ENCODE data around the gene PDXP. TPM values are rescaled to one million over a fixed set of nuclear protein-coding genes. Genes with fewer than 3 reads are reported as not detected.

The PDXP gene
- total and polyA plus RNA-seq, 2 donors (not counting 3 experiments of a cell fraction or from before 2014, with no cell fraction given) = 18.0 to 20.0 TPM

- POLR2A ChIA-PET = interaction anchor here (1.2 kb wide), 1 partner anchor 14 kb away, joined by 4 read pairs; the partner anchor contains the start of gene PDXP
These were observed 13.8 kb downstream of the PDXP start for GRCh38 chr22:37672206-37672919.

More at GRCh38 chr22:37672206-37672919, 13.8 kb downstream of the PDXP start:
- DNase-seq (ENCODE audit: low read depth, low spot score) = no peak
- H2AFZ ChIP-seq (ENCODE audit: low read depth, low read length) = no peak overlapping the region
- H3K9ac ChIP-seq (replicated peaks; ENCODE audit: extremely low read depth, insufficient read depth, low read length) = no peak overlapping the region
- H3K4me3 ChIP-seq (replicated peaks in 1 of 3; ENCODE audit: insufficient read depth in 1 of 3, low read depth in 1 of 3, low read length in 3 of 3) = no peak overlapping the region
- peaks cover 18% of the 10 kb centered on the region for H3K79me2 ChIP-seq (ENCODE audit: control insufficient read depth, insufficient read depth, low read length)
- BruUV-seq (replicated peaks) = no TSS peak
- no peak for FAIRE-seq
- H4K20me1 ChIP-seq (replicated peaks; ENCODE audit: control insufficient read depth, extremely low read depth, insufficient read depth, low read length) = no peaks in the 10 kb centered on the region
- dilution Hi-C loops (cut with MboI; ENCODE audit: extremely low pct_ligation_motif_present, low sequenced_read_pairs) (no loop called here), intact Hi-C loops (cut with micrococcal nuclease) (no loop called here)
- H3K4me1 ChIP-seq (ENCODE audit: control insufficient read depth, extremely low read depth, insufficient read depth, low read length) = peaks cover under 1% of the 10 kb centered on the region
- no peaks in the 10 kb centered on the region for H3K9me1 ChIP-seq (replicated peaks; ENCODE audit: control insufficient read depth, extremely low read depth, insufficient read depth, low read length)
- CTCF ChIA-PET = interaction anchor here (1.2 to 3.7 kb wide), 7 partner anchors 8 to 80 kb away, joined by 3 to 23 read pairs (median 10); partner anchors contain the start of genes NOL12 and PDXP
- H3K9me3 ChIP-seq (replicated peaks; ENCODE audit: control insufficient read depth, insufficient read depth, low read length) = no peaks in the 10 kb centered on the region
- no peaks in the 10 kb centered on the region for H3K27me3 ChIP-seq (ENCODE audit: control insufficient read depth in 2 of 2, insufficient read depth in 2 of 2, low read length in 2 of 2)
- TF ChIP-seq JUN (IDR thresholded peaks at IDR 0.05; ENCODE audit: borderline replicate concordance, insufficient read depth, insufficient read length, low read depth) = no peak
- no peak for TF ChIP-seq CTCF (IDR thresholded peaks at IDR 0.05; ENCODE audit: extremely low read depth in 1 of 2, insufficient read depth in 1 of 2, low read depth in 1 of 2, low read length in 2 of 2)
- TF ChIP-seq, protein P1, sequence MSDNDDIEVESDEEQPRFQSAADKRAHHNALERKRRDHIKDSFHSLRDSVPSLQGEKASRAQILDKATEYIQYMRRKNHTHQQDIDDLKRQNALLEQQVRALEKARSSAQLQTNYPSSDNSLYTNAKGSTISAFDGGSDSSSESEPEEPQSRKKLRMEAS (IDR thresholded peaks at IDR 0.05; ENCODE audit: insufficient read depth, insufficient read length) = no peak
- no peak for TF ChIP-seq MYC (IDR thresholded peaks at IDR 0.05; ENCODE audit: low read depth, low read length)
- TF ChIP-seq POLR2A (IDR thresholded peaks at IDR 0.05; ENCODE audit: low read depth, low read length) = no peak
- TF ChIP-seq EZH2 (IDR thresholded peaks at IDR 0.05; ENCODE audit: borderline replicate concordance, low read depth, low read length, severe bottlenecking) = no peak
- TF ChIP-seq POLR2AphosphoS5 (IDR thresholded peaks at IDR 0.05; ENCODE audit: insufficient read depth, low read depth, low read length) = no peak
- TF ChIP-seq FOS (IDR thresholded peaks at IDR 0.05; ENCODE audit: borderline replicate concordance, insufficient read depth, low read length) = no peak
- no peak for TF ChIP-seq GATA2 (IDR thresholded peaks at IDR 0.05; ENCODE audit: insufficient read depth, insufficient read length, low read depth, low read length)
- H3K4me2 ChIP-seq (ENCODE audit: insufficient read depth, low read length) = no peak overlapping the region
- no peaks in the 10 kb centered on the region for H3K36me3 ChIP-seq (ENCODE audit: control insufficient read depth in 2 of 2, extremely low read depth in 1 of 2, insufficient read depth in 2 of 2, low read length in 2 of 2)
- no peak overlapping the region for H3K27ac ChIP-seq (ENCODE audit: insufficient read depth, low read depth, low read length)

Data from endothelial cell of umbilical vein (primary cell).